ENCODE measurements around the gene ROR2. TPM values are rescaled to one million over a fixed set of nuclear protein-coding genes. Genes with fewer than 3 reads are reported as not detected.
A peak's percentile ranks its signal among the peaks of the same experiment; 100 is the strongest.

ROR2 gene
- total RNA-seq, 2 donors from 2014 or later: 0.07 to 0.10 TPM

DNA sequence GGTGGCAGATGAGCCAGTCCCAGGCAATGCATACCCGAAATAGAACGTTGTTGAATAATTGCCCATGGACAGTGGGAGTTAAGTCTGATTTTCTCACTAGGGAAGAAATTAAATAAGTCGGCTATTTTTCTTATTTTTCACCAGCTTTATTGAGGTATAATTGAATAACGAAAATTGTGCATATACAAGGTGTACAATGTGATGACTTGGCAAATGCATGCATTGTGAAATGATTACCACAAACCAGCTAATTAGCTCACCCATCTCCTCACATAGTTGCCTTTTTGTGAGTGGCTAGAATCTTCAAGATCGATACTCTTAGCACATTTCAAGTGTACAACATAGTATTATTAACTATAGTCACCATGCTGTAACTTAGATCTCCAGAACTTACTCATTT, 249.6 kb downstream of the ROR2 start:
- no peak overlapping the region for H3K4me3 Mint-ChIP-seq
- peaks cover 5% of the 10 kb centered on the region for H3K4me1 Mint-ChIP-seq (ENCODE audit: low read depth)
- ATAC-seq (replicated peaks in 1 of 2): no peak
- H3K27ac Mint-ChIP-seq: no peak overlapping the region
- H3K27me3 Mint-ChIP-seq (ENCODE audit: low read depth): peaks cover 22% of the 10 kb centered on the region
- DNase-seq: no peak
- peaks cover 3 to 5% of the 10 kb centered on the region in 2 donors for H3K36me3 Mint-ChIP-seq (ENCODE audit: insufficient read depth in 2 of 2)
- peaks cover 2 to 6% of the 10 kb centered on the region in 2 donors for H3K9me3 Mint-ChIP-seq

GRCh38 chr9:91698266-91698665, 251.8 kb downstream of the ROR2 start:
- peak; percentile 78 to 83 for ATAC-seq (replicated peaks in 1 of 2)
- no peak for DNase-seq
- Mint-ChIP-seq H3K27ac (no peak overlapping the region), H3K9me3 (peaks cover 0 to 3% of the 10 kb centered on the region in 2 donors), H3K27me3 (ENCODE audit: low read depth) (peaks cover 30% of the 10 kb centered on the region), H3K36me3 (ENCODE audit: insufficient read depth in 2 of 2) (no peaks in the 10 kb centered on the region), H3K4me3 (no peak overlapping the region), H3K4me1 (ENCODE audit: low read depth) (peaks cover 5% of the 10 kb centered on the region)

GRCh38 chr9:91697201-91697600, 252.8 kb downstream of the ROR2 start:
- H3K4me1 Mint-ChIP-seq (ENCODE audit: low read depth): peaks cover 5% of the 10 kb centered on the region
- no peak for DNase-seq
- ATAC-seq (replicated peaks in 1 of 2): no peak
- H3K9me3 Mint-ChIP-seq: peaks cover 0 to 3% of the 10 kb centered on the region in 2 donors
- H3K4me3 Mint-ChIP-seq: no peak overlapping the region
- no peaks in the 10 kb centered on the region for H3K36me3 Mint-ChIP-seq (ENCODE audit: insufficient read depth in 2 of 2)
- peaks cover 25% of the 10 kb centered on the region for H3K27me3 Mint-ChIP-seq (ENCODE audit: low read depth)
- H3K27ac Mint-ChIP-seq: no peak overlapping the region

DNA sequence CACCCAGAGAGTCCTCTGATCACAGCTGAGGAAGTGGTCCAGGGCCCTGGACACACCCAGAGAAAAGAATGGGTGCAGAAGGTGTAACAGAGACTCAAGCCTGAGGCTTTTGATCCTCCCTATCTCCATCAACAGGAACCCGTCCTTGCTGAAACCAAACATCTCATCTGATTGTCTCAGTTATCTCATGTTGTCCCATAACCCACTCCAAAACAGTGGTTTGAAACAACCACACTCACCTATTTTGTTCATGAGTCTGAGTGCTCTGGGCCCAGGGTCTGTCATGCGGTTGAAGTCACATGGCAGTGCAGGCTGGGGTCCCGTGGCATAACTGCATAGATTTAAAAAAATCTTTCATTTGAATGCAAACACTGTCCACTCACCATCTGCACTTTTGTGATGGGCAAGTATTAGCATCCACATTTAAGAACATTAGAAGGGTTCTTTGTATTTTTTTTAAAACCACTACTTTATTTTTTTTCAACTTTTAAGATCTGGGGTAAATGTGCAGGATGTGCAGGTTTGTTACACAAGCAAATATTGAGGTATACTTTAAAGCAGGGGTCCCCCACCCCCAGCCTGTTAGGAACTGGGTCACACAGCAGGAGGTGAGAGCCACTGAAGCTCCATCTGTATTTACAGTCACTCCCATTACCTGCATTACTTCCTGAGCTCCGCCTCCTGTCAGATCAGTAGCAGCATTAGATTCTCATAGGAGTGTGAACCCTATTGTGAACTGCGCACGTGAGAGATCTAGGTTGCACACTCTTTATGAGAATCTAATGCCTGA, 255.8 kb downstream of the ROR2 start:
- DNase-seq: no peak
- Mint-ChIP-seq H3K36me3 (ENCODE audit: insufficient read depth in 2 of 2) (no peaks in the 10 kb centered on the region), H3K27ac (no peak overlapping the region), H3K4me1 (ENCODE audit: low read depth) (peaks cover 5% of the 10 kb centered on the region), H3K9me3 (peaks cover 0 to 3% of the 10 kb centered on the region in 2 donors), H3K4me3 (no peak overlapping the region), H3K27me3 (ENCODE audit: low read depth) (peaks cover 20% of the 10 kb centered on the region)
- ATAC-seq (replicated peaks in 1 of 2): no peak

- DNase-seq: no peak
- Mint-ChIP-seq H3K9me3 (peaks cover 0 to 3% of the 10 kb centered on the region in 2 donors), H3K4me3 (no peak overlapping the region), H3K27me3 (ENCODE audit: low read depth) (peaks cover 20% of the 10 kb centered on the region), H3K4me1 (ENCODE audit: low read depth) (peaks cover 4% of the 10 kb centered on the region), H3K36me3 (ENCODE audit: insufficient read depth in 2 of 2) (no peaks in the 10 kb centered on the region), H3K27ac (no peak overlapping the region)
- ATAC-seq (replicated peaks in 1 of 2): no peak
These were observed 256.8 kb downstream of the ROR2 start for GRCh38 chr9:91693226-91693625.

- no peak for DNase-seq
- no peak overlapping the region for H3K27ac Mint-ChIP-seq
- H3K4me3 Mint-ChIP-seq: no peak overlapping the region
These were observed 259.3 kb downstream of the ROR2 start for GRCh38 chr9:91690540-91691249.

DNA sequence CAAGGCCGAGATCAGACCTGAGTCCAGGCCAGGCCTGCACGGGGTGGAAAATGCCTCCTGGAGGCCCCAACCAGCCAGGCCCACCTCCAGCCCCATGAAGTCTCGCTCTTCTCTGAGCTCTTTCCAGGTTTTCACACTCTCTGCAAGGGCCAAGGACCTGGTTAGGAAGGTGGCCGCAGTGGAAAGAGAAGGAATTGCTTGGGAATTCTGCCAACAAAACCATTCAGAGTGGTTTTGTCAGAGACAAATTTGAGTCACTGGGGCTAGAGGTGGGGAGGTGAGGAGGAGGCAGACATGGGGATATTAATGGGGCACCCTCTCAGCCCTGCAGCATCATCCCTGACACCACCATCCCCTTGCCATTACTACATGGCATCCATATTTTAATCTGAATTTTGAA, 261.0 kb downstream of the ROR2 start:
- no peak overlapping the region for H3K27ac Mint-ChIP-seq
- H3K4me3 Mint-ChIP-seq: no peak overlapping the region
- no peaks in the 10 kb centered on the region for H3K36me3 Mint-ChIP-seq (ENCODE audit: insufficient read depth in 2 of 2)
- no peaks in the 10 kb centered on the region for H3K4me1 Mint-ChIP-seq (ENCODE audit: low read depth)
- no peaks in the 10 kb centered on the region for H3K9me3 Mint-ChIP-seq
- DNase-seq (no peak), ATAC-seq (replicated peaks in 1 of 2) (no peak)
- H3K27me3 Mint-ChIP-seq (ENCODE audit: low read depth): peaks cover 6% of the 10 kb centered on the region

More at GRCh38 chr9:91690540-91691249, 259.3 kb downstream of the ROR2 start:
- Mint-ChIP-seq H3K36me3 (ENCODE audit: insufficient read depth in 2 of 2) (no peaks in the 10 kb centered on the region), H3K27me3 (ENCODE audit: low read depth) (peaks cover 14% of the 10 kb centered on the region), H3K4me1 (ENCODE audit: low read depth) (no peaks in the 10 kb centered on the region), H3K9me3 (peaks cover 0 to 3% of the 10 kb centered on the region in 2 donors)
- no peak for ATAC-seq (replicated peaks in 1 of 2)

DNA sequence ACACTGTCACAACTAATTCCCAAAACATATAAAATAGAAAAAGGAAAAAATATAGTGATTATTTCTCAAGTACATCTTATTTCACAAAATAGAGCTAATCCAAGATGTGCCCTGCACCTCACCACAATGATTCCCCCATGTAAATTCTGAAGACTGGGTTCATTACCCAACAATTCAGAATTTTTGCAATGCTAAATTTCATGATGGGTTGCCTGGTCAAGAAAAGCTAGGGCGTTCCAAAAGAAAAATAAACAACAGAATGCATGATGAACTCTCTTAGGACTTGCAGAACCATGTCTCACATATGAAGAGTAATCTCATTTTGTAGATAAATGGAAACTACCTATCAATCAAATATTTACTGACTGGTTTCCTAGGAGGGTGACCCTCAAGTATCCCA, 266.8 kb downstream of the ROR2 start:
- Mint-ChIP-seq H3K4me1 (ENCODE audit: low read depth) (peaks cover 5% of the 10 kb centered on the region), H3K4me3 (no peak overlapping the region), H3K27ac (no peak overlapping the region), H3K9me3 (no peaks in the 10 kb centered on the region), H3K27me3 (ENCODE audit: low read depth) (peaks cover 21% of the 10 kb centered on the region), H3K36me3 (ENCODE audit: insufficient read depth in 2 of 2) (no peaks in the 10 kb centered on the region)
- ATAC-seq (replicated peaks in 1 of 2) (no peak), DNase-seq (no peak)

DNA sequence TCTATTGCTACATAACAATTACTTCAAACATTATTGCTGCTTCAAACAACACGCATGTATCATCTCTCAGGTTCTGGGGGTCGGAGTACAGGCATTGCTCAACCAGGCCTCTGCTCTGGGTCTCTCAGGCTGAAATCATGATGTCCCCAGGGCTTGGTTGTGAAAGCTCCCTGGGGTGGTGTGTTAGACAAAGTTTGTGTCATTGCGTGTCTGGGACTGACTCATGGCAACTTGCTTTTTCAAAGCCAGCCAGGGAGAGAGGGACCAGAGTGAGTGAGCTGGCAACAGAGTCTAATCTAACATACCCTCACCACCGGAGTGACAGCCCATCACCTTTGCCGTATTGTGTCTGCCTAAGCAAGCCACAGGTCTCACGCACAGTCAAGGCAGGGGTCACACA, 267.2 kb downstream of the ROR2 start:
- Mint-ChIP-seq H3K9me3 (no peaks in the 10 kb centered on the region), H3K4me1 (ENCODE audit: low read depth) (peaks cover 5% of the 10 kb centered on the region), H3K27ac (no peak overlapping the region), H3K4me3 (no peak overlapping the region), H3K27me3 (ENCODE audit: low read depth) (peaks cover 21% of the 10 kb centered on the region), H3K36me3 (ENCODE audit: insufficient read depth in 2 of 2) (no peaks in the 10 kb centered on the region)
- DNase-seq: no peak
- no peak for ATAC-seq (replicated peaks in 1 of 2)

DNA sequence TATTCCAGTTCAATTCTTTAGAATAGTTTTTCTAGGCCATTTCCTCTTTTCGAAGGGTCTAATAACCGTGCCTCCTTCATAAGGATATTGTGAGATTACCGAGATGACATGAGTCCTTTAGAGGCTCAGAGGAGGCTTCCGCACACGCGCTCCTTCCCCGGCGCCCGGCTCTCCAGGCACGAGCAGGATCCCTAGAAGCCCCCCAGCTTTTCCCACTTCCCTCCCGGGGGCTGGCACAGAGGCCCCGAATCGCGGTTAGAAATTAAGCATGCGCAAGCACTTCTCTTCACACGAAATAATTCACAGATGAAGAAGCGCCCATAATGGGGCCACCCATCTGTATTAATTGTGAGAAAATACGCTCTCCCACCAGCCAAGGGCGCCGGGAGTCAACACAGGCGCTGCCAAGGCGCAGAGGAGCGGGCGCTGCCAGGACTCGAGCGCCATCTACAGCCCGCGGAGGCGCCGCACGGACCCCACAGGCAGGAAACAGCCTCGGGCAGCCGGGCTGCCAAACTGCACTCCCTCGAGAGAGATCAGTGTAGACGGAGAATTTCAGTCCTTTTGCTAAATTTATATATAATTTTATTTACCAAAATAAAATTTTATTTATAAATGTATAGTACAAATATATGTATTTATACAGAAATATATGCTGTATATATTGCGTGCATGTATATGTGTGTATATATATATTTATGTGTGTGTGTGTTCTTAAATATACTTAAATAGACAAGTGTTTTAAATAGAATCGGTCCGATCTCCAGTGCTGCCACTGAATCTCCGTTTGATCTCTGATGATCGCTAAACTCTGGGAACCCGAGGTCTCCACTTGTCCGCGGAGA, 268.3 kb downstream of the ROR2 start:
- Mint-ChIP-seq H3K36me3 (ENCODE audit: insufficient read depth in 2 of 2) (no peaks in the 10 kb centered on the region), H3K27ac (no peak overlapping the region), H3K4me3 (peak overlapping the region; percentile 71 to 74), H3K27me3 (ENCODE audit: low read depth) (peaks cover 31% of the 10 kb centered on the region), H3K9me3 (no peaks in the 10 kb centered on the region), H3K4me1 (ENCODE audit: low read depth) (peaks cover 5% of the 10 kb centered on the region)
- ATAC-seq (replicated peaks in 1 of 2) (peak; percentile 99), DNase-seq (peak; percentile 78 to 85)

DNA sequence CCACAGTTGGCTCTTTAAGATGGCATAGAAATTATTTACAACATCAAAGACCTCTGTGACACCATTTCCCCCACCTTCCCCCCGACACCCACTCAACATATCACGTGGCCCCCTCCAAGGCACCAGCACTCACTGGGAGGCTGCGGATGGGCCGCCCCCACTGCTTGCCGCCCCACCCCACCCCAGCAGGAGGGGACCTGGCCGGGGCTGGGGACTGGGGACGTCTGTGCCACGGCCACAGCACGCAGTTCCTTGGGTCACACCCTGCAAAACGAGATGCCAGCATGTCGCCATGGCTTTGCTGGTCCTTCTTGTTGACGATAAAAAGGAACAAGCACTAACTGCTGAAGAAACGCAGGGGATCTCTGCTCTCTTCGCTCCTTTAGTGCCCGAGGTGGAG, 269.0 kb downstream of the ROR2 start:
- Mint-ChIP-seq H3K27ac (no peak overlapping the region), H3K36me3 (ENCODE audit: insufficient read depth in 2 of 2) (no peaks in the 10 kb centered on the region), H3K27me3 (ENCODE audit: low read depth) (peaks cover 38% of the 10 kb centered on the region), H3K4me1 (ENCODE audit: low read depth) (peaks cover 5% of the 10 kb centered on the region), H3K9me3 (no peaks in the 10 kb centered on the region), H3K4me3 (no peak overlapping the region)
- ATAC-seq (replicated peaks in 1 of 2) (no peak), DNase-seq (no peak)

GRCh38 chr9:91680106-91680505, 269.9 kb downstream of the ROR2 start:
- DNase-seq: no peak
- H3K9me3 Mint-ChIP-seq: no peaks in the 10 kb centered on the region
- H3K4me1 Mint-ChIP-seq (ENCODE audit: low read depth): peaks cover 5% of the 10 kb centered on the region
- H3K36me3 Mint-ChIP-seq (ENCODE audit: insufficient read depth in 2 of 2): no peaks in the 10 kb centered on the region
- ATAC-seq (replicated peaks in 1 of 2): no peak
- no peak overlapping the region for H3K27ac Mint-ChIP-seq
- peaks cover 46% of the 10 kb centered on the region for H3K27me3 Mint-ChIP-seq (ENCODE audit: low read depth)
- H3K4me3 Mint-ChIP-seq: no peak overlapping the region

All from activated T-cell treated with anti-CD3 and anti-CD28 coated beads, Interleukin-2, amount 50 U/mL, for 72 hours (primary cell).